AG09319 (cell line): ENCODE measurements around the gene PRR15.

Experiments used
- DNase-seq: peaks from one replicate; pipeline ENCODE4 v3.0.0-alpha.2; 2010; ENCODE audit warnings: low read depth; ENCODE audit errors: extremely low read depth
- TF ChIP-seq, protein P1 (sequence below): IDR thresholded peaks from 2 replicates; pipeline ENCODE4 v1.5.1; 2011; ENCODE audit warnings: low read depth, mild to moderate bottlenecking, inconsistent platforms, low read length, moderate library complexity

The PRR15 gene

DNA sequence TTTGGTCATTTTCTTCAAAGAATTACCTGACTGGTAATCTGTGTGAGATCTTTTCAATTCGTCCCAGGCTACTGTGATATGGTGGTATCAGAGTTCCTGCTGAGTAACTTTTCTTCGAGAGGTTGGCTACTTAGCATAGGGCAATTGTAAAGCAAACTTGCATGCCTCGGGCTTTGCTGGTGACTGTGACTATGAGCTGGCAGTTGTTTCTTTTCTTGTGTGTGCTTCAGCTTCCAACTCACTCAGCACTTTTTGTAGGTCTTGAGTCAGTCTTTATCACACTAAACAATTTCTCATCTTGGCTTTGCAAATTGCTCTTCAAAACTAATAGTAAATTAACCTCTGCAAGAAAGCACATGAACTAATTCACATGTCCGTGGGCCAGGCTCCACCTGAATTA lies 44.3 kb downstream of the PRR15 start:
- DNase-seq: no peak
- TF ChIP-seq, protein P1, sequence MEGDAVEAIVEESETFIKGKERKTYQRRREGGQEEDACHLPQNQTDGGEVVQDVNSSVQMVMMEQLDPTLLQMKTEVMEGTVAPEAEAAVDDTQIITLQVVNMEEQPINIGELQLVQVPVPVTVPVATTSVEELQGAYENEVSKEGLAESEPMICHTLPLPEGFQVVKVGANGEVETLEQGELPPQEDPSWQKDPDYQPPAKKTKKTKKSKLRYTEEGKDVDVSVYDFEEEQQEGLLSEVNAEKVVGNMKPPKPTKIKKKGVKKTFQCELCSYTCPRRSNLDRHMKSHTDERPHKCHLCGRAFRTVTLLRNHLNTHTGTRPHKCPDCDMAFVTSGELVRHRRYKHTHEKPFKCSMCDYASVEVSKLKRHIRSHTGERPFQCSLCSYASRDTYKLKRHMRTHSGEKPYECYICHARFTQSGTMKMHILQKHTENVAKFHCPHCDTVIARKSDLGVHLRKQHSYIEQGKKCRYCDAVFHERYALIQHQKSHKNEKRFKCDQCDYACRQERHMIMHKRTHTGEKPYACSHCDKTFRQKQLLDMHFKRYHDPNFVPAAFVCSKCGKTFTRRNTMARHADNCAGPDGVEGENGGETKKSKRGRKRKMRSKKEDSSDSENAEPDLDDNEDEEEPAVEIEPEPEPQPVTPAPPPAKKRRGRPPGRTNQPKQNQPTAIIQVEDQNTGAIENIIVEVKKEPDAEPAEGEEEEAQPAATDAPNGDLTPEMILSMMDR: no peak

DNA sequence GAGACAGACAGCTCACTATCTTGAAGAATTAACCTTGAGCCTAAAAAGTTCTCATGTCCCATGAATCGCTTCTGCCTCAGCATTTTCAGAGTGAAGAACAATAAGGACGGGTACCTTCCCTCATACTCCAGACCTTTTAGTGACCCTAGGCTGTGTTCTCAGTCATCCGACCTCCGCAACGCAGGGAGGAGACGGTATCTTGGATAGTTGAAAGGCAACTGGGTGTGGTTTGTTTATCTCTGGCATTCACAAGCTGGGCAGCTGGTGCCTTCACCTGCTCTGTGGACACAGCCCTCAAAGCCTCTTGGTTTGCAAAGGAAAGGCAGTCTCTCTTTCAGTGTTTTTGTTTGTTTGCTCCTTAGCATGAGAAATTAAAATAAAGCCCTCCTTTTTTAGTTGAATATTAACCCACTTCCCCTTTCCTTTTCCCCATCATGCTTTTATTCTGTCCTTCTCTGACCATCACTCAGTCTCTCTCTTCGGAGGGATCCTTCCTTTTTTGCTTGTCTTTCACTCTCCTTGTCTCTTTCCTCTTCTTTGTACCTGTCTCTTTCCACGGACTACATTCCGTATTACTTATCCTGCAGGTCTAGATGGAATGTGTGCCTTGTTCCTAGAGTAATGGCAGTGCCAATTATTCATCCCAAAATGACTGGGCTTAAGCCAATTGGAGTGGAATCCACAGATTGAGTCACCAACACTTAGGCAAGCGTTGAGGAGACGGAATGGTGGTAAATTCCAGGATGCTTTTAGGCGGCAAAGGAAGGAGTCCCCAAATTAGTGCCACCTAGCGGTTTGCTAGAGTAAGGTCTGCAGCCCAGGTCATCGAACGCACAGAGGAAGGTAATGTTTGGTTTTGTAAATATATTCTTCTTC lies 45.8 kb downstream of the PRR15 start:
- no peak for DNase-seq
- TF ChIP-seq, protein P1: peak; percentile 42

DNA sequence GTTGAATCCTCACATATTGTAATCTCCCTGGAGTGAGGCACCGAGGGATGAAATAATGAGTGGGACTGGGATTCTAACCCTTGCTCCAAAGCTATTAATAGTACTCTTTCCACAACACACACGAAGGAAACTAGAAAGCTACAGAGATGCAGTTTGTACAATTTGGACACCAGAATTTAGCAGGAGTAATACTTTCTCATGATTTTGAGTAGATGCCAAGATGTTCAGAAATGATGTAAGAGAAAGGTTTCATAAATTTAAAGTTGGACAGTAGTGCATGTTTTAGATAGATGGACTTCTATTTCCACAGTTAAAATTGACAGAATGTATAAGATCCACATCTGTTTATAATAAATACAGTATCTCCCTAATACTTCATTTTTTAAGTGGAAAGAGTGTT lies 46.5 kb downstream of the PRR15 start:
- TF ChIP-seq, protein P1: no peak
- DNase-seq: no peak

DNA sequence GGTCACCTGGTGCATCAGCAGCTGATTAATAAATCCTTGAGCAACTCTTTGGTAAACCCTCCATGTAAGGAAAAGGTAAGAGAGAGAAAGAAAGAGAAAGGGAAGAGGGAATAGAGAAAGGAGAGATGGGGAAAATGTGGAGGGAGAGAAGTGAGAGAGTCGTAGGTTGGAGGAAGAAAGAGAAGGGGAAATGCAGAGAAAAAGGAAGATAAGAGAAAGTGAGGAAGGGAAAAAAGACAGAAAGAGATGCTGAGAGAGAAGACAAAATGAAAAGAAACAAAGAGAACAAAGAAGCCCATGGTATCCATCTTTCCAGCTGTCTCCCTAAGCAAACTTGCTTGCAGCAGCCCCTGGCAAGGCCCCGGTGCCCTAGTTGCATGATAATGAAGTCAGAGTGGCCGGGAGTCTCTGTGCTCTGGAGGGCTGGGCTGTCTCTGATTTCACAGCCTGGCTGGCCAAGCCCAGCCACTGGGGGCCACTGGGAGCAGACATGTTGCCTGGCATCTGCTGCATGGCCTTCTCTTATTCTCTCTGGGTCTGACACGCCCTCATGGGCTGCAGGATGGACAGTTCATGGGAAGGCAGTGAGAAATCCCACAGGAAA lies 48.4 kb downstream of the PRR15 start:
- TF ChIP-seq, protein P1: no peak
- no peak for DNase-seq

DNA sequence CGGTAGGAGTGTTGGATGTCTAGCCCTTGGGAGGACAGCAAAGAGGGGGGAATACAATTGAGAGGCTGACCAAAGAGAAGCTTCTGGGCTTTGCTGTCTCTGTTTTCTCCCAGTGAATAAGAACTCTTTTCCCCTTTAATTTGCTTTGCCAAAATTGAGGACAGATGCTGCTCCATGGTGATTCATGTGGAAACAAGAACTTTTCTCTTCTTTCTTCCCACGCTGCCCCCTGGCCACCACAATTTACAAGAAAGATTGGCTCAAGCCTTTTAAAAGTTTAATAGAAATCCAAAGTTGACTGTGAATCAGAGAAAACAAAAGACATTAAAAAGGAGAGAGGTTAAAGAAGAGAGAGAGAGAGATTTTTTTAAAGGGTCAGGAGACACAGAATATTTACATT lies 49.0 kb downstream of the PRR15 start:
- TF ChIP-seq, protein P1: no peak; the same call in 1 of the 2 replicates
- peak; percentile 56 for DNase-seq

DNA sequence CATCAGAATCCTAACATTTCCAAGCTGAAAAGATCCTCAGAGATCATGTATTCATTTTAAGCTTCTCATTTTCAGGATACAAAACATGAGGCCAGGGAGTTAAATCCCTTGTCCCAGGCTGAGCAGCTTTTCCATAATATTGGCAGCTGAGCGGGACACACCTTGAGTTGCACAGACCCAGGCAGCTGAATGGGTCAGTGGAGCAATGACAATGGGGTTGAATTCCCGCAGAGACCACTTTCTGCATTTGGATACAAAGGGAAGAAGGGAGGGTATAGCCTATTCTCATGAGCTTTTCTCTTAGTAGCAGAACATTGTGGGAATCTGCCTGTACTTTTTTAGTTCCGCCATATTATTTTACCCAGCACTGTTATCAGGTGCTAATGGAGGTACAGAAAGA lies 49.5 kb downstream of the PRR15 start:
- TF ChIP-seq, protein P1: no peak
- no peak for DNase-seq

DNA sequence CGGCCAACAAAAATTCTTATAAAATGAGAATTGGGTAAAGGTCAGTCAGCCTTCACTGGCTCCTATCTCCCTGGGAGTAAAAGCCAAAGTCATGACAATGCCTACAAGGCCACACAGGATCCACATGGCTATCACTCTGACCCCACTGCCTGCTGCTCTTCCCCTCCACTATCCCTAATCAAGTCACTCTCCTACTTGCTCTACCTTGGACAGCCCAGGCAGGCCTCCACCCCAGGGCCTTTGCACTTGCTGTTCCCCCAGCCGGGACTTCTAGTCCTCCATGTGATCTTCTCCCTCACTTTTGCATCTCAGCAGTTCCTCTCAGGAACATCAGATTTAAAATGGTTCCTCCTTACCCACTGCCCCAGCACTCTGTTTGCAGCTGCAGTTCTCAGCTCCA lies 50.6 kb downstream of the PRR15 start:
- DNase-seq: no peak
- TF ChIP-seq, protein P1: no peak
